GM18526 (cell line): ENCODE results near the gene RWDD4.

ENCODE experiments used
- POLR2A ChIP-seq: IDR thresholded peaks from 3 replicates; pipeline ENCODE4 v1.6.1; 2011; ENCODE audit not compliant: insufficient read length; ENCODE audit errors: extremely low read depth

RWDD4 gene

GRCh38 chr4:183620421-183620820, 38.6 kb downstream of the RWDD4 start:
- TF ChIP-seq POLR2A: no peak

GRCh38 chr4:183618681-183619080, 40.3 kb downstream of the RWDD4 start:
- no peak for TF ChIP-seq POLR2A

- no peak for TF ChIP-seq POLR2A
Measured at GRCh38 chr4:183617075-183617474, 41.9 kb downstream of the RWDD4 start.

- no peak for TF ChIP-seq POLR2A
Measured at GRCh38 chr4:183612329-183613250, 46.4 kb downstream of the RWDD4 start.

- no peak for TF ChIP-seq POLR2A
Measured at GRCh38 chr4:183611210-183611830, 47.7 kb downstream of the RWDD4 start.

GRCh38 chr4:183610613-183611012, 48.4 kb downstream of the RWDD4 start:
- TF ChIP-seq POLR2A: no peak

- TF ChIP-seq POLR2A: no peak
Measured at GRCh38 chr4:183610033-183610432, 49.0 kb downstream of the RWDD4 start.

GRCh38 chr4:183609151-183609550, 49.8 kb downstream of the RWDD4 start:
- no peak for TF ChIP-seq POLR2A

- no peak for TF ChIP-seq POLR2A
Measured at GRCh38 chr4:183607894-183608293, 51.1 kb downstream of the RWDD4 start.

- no peak for TF ChIP-seq POLR2A
Measured at GRCh38 chr4:183602557-183603027, 56.4 kb downstream of the RWDD4 start.

GRCh38 chr4:183601381-183601780, 57.6 kb downstream of the RWDD4 start:
- TF ChIP-seq POLR2A: no peak

- no peak for TF ChIP-seq POLR2A
Measured at GRCh38 chr4:183600189-183600685, 58.7 kb downstream of the RWDD4 start.

- no peak for TF ChIP-seq POLR2A
Measured at GRCh38 chr4:183599690-183600089, 59.3 kb downstream of the RWDD4 start.

- TF ChIP-seq POLR2A: no peak
Measured at GRCh38 chr4:183599284-183599683, 59.7 kb downstream of the RWDD4 start.

- TF ChIP-seq POLR2A: no peak
Measured at GRCh38 chr4:183596067-183596757, 62.8 kb downstream of the RWDD4 start.
